Activated CD4-positive, alpha-beta T cell treated with anti-CD3 and anti-CD28 coated beads, Interleukin-2, amount 50 U/mL, for 24 hours (primary cell): Measurements from ENCODE around the gene SLC6A12.
"Not testable (repeated sequence)": the region's sequence is repeated elsewhere in the genome, so short reads cannot be mapped to it uniquely, and the experiment has no call there.

Experiments used
- DNase-seq, 2 donors: peaks; one replicate each; pipeline ENCODE4 v3.0.0-alpha.2; 2020; ENCODE audit warnings: low read depth in 1 of 2, low spot score in 1 of 2

SLC6A12 gene

GRCh38 chr12:217029-217428 is 3.1 kb upstream of the SLC6A12 start:
- not testable (repeated sequence) for DNase-seq

- no peak for DNase-seq
Measured at GRCh38 chr12:215116-215515, 1.2 kb upstream of the SLC6A12 start.

GRCh38 chr12:213527-213932 is 427 bp downstream of the SLC6A12 start:
- DNase-seq: no peak

- no peak for DNase-seq
Measured at GRCh38 chr12:212715-213526, 1.0 kb downstream of the SLC6A12 start.

GRCh38 chr12:212415-212714 is 1.6 kb downstream of the SLC6A12 start:
- no peak for DNase-seq

- DNase-seq: no peak
Measured at GRCh38 chr12:211639-212414, 2.1 kb downstream of the SLC6A12 start.

- DNase-seq: no peak
Measured at GRCh38 chr12:211142-211465, 2.9 kb downstream of the SLC6A12 start.

- DNase-seq: no peak
Measured at GRCh38 chr12:210277-211141, 3.4 kb downstream of the SLC6A12 start.

- no peak for DNase-seq
Measured at GRCh38 chr12:209851-210250, 4.1 kb downstream of the SLC6A12 start.

GRCh38 chr12:209246-209645 is 4.7 kb downstream of the SLC6A12 start:
- no peak for DNase-seq

GRCh38 chr12:208813-209212 is 5.1 kb downstream of the SLC6A12 start:
- no peak for DNase-seq

GRCh38 chr12:207804-208203 is 6.2 kb downstream of the SLC6A12 start:
- no peak for DNase-seq

GRCh38 chr12:206746-207440 is 7.1 kb downstream of the SLC6A12 start:
- no peak for DNase-seq

- DNase-seq: no peak
Measured at GRCh38 chr12:205026-205425, 8.9 kb downstream of the SLC6A12 start.

- DNase-seq: no peak
Measured at GRCh38 chr12:204261-204678, 9.7 kb downstream of the SLC6A12 start.

- no peak for DNase-seq
Measured at GRCh38 chr12:203462-204260, 10.3 kb downstream of the SLC6A12 start.

GRCh38 chr12:203074-203461 is 10.9 kb downstream of the SLC6A12 start:
- DNase-seq: no peak

GRCh38 chr12:202081-202731 is 11.8 kb downstream of the SLC6A12 start:
- DNase-seq: no peak

- DNase-seq: no peak
Measured at GRCh38 chr12:201361-201760, 12.6 kb downstream of the SLC6A12 start.

GRCh38 chr12:198705-199104 is 15.3 kb downstream of the SLC6A12 start:
- no peak for DNase-seq
